ENCODE results near the gene OTUB1.

- TF ChIP-seq CTCF (conservative IDR thresholded peaks at IDR 0.05) (no peak), EZH2 (IDR thresholded peaks at IDR 0.05; ENCODE audit: low read depth) (no peak)
Observed at GRCh38 chr11:64038500-64038899, 52.3 kb downstream of the OTUB1 start.
